ENCODE results near the gene CCDC188. TPM values are rescaled to one million over a fixed set of nuclear protein-coding genes. Genes with fewer than 3 reads are reported as not detected.
A peak's percentile ranks its signal among the peaks of the same experiment; 100 is the strongest.

CCDC188 gene
- total and polyA plus RNA-seq, 9 of the 15 experiments (the other 6 are each of a cell fraction or from before 2014, with no cell fraction given) = not detected

DNA sequence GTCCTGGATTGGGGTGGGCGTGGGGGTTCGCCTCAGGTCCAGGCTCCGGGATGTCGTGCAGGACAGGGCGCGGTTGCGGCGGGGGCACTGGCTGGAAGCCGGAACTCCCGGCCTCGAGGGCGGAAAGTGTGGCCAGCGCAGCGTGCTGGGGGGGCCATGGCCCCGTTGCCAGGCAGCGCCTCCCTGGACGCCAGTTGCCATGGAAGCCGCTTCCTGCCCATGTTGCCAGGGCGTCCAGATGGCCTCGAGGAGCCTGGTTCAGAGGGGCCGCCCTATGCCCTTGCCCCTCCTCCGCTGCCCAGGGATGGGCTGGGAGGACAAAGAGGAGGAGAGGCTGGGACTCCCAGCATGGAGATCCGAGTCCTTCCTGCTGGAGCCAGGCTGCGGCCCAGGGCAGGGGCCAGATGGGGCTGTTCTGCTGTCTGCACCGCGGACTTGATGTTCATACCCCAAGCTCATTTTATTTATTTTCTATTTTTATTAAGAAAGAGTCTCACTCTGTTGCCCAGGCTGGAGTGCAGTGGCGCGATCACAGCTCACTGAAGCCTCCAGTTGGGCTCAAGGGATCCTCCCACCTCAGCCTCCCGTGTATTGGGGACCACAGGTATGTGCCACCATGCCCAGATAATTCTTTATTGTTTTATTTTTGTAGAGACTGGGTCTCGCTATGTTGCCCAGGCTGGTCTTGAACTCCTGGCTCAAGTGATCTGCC is 4.6 kb upstream of the CCDC188 start (continued):
- TF ChIP-seq THRAP3 (IDR thresholded peaks at IDR 0.05; ENCODE audit: borderline replicate concordance) = no peak
- TF ChIP-seq TEAD4 (IDR thresholded peaks at IDR 0.05; ENCODE audit: low read length) = no peak
- peak; percentile 52; the same call in 1 of the 2 replicates for TF ChIP-seq TEAD4 (CRISPR knock-in tag; IDR thresholded peaks at IDR 0.05; ENCODE audit: borderline replicate concordance)
- TF ChIP-seq ZNF143 (CRISPR knock-in tag; IDR thresholded peaks at IDR 0.05) = 0 out of 2 replicates have a peak, but pooled peaks have one; percentile 39
- TF ChIP-seq MCM2 (IDR thresholded peaks at IDR 0.05; ENCODE audit: low read depth) = no peak
- TF ChIP-seq SREBF2 (CRISPR knock-in tag; IDR thresholded peaks at IDR 0.05) = no peak
- TF ChIP-seq CBFA2T2 (conservative IDR thresholded peaks at IDR 0.05) = no peak
- TF ChIP-seq FOXJ3 (CRISPR knock-in tag; IDR thresholded peaks at IDR 0.05) = no peak
- TF ChIP-seq SMARCB1 (IDR thresholded peaks at IDR 0.05; ENCODE audit: insufficient read length, low read depth) = no peak
- TF ChIP-seq, protein P1, sequence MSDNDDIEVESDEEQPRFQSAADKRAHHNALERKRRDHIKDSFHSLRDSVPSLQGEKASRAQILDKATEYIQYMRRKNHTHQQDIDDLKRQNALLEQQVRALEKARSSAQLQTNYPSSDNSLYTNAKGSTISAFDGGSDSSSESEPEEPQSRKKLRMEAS (CRISPR knock-in tag; IDR thresholded peaks at IDR 0.05) = peak; percentile 75
- TF ChIP-seq MEF2D (tag; conservative IDR thresholded peaks at IDR 0.05; ENCODE audit: low read depth) = no peak
- TF ChIP-seq, protein P2, sequence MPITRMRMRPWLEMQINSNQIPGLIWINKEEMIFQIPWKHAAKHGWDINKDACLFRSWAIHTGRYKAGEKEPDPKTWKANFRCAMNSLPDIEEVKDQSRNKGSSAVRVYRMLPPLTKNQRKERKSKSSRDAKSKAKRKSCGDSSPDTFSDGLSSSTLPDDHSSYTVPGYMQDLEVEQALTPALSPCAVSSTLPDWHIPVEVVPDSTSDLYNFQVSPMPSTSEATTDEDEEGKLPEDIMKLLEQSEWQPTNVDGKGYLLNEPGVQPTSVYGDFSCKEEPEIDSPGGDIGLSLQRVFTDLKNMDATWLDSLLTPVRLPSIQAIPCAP (CRISPR knock-in tag; IDR thresholded peaks at IDR 0.05; ENCODE audit: borderline replicate concordance) = no peak
- no peak for TF ChIP-seq SRSF7 (optimal IDR thresholded peaks at IDR 0.05; ENCODE audit: low read depth, low read length)
- TF ChIP-seq ZNF668 (CRISPR knock-in tag; IDR thresholded peaks at IDR 0.05) = no peak
- 0 out of 4 replicates have a peak, but pooled peaks of 1 of the 2 experiments have one; percentile 42 for TF ChIP-seq TEAD1 (CRISPR knock-in tag; IDR thresholded peaks at IDR 0.05)
- TF ChIP-seq MYNN (IDR thresholded peaks at IDR 0.05) = peak; percentile 97
- TF ChIP-seq MYNN (CRISPR knock-in tag; IDR thresholded peaks at IDR 0.05) = peak; percentile 61; the same call in 1 of the 2 replicates
- TF ChIP-seq, protein P3, sequence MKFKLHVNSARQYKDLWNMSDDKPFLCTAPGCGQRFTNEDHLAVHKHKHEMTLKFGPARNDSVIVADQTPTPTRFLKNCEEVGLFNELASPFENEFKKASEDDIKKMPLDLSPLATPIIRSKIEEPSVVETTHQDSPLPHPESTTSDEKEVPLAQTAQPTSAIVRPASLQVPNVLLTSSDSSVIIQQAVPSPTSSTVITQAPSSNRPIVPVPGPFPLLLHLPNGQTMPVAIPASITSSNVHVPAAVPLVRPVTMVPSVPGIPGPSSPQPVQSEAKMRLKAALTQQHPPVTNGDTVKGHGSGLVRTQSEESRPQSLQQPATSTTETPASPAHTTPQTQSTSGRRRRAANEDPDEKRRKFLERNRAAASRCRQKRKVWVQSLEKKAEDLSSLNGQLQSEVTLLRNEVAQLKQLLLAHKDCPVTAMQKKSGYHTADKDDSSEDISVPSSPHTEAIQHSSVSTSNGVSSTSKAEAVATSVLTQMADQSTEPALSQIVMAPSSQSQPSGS (CRISPR knock-in tag; IDR thresholded peaks at IDR 0.05) = 0 out of 2 replicates have a peak, but pooled peaks have one; percentile 12
- 0 out of 4 replicates have a peak, but pooled peaks of 1 of the 2 experiments have one; percentile 13 for TF ChIP-seq KDM4B (IDR thresholded peaks at IDR 0.05; ENCODE audit: borderline replicate concordance in 2 of 2, low read depth in 1 of 2)
- TF ChIP-seq, protein P4, sequence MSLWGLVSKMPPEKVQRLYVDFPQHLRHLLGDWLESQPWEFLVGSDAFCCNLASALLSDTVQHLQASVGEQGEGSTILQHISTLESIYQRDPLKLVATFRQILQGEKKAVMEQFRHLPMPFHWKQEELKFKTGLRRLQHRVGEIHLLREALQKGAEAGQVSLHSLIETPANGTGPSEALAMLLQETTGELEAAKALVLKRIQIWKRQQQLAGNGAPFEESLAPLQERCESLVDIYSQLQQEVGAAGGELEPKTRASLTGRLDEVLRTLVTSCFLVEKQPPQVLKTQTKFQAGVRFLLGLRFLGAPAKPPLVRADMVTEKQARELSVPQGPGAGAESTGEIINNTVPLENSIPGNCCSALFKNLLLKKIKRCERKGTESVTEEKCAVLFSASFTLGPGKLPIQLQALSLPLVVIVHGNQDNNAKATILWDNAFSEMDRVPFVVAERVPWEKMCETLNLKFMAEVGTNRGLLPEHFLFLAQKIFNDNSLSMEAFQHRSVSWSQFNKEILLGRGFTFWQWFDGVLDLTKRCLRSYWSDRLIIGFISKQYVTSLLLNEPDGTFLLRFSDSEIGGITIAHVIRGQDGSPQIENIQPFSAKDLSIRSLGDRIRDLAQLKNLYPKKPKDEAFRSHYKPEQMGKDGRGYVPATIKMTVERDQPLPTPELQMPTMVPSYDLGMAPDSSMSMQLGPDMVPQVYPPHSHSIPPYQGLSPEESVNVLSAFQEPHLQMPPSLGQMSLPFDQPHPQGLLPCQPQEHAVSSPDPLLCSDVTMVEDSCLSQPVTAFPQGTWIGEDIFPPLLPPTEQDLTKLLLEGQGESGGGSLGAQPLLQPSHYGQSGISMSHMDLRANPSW (CRISPR knock-in tag; IDR thresholded peaks at IDR 0.05) = 0 out of 2 replicates have a peak, but pooled peaks have one; percentile 58
- TF ChIP-seq BRF1 (IDR thresholded peaks at IDR 0.05; ENCODE audit: borderline replicate concordance, extremely low read depth, insufficient read length) = no peak
